Cardiac septum (tissue), 1 donor: ENCODE results near the gene CHI3L2. TPM values are rescaled to one million over a fixed set of nuclear protein-coding genes. Genes with fewer than 3 reads are reported as not detected.

Source experiments
- DNase-seq: peaks from one replicate; pipeline ENCODE4 v3.0.0-alpha.2; 2020; ENCODE audit warnings: low spot score
- intact Hi-C: fragments of 100-400 bp; cut with DNase I; formaldehyde crosslinking; loops from one replicate; pipeline ENCODE4 v1.14.0; 2022
- total RNA-seq: library from RNA; stranded (reverse); fragmentation: NEBNext Ultra II Directional; extraction: Animal tissue kit (Norgen Biotek cat#: 25700); gene quantifications from one replicate; pipeline ENCODE4 v1.2.1, GENCODE V29; 2021
- donor health status: DM: no; HTN: no; CAD: no.

The CHI3L2 gene
- total RNA-seq, 1 donor from 2014 or later: 0.57 TPM

DNA sequence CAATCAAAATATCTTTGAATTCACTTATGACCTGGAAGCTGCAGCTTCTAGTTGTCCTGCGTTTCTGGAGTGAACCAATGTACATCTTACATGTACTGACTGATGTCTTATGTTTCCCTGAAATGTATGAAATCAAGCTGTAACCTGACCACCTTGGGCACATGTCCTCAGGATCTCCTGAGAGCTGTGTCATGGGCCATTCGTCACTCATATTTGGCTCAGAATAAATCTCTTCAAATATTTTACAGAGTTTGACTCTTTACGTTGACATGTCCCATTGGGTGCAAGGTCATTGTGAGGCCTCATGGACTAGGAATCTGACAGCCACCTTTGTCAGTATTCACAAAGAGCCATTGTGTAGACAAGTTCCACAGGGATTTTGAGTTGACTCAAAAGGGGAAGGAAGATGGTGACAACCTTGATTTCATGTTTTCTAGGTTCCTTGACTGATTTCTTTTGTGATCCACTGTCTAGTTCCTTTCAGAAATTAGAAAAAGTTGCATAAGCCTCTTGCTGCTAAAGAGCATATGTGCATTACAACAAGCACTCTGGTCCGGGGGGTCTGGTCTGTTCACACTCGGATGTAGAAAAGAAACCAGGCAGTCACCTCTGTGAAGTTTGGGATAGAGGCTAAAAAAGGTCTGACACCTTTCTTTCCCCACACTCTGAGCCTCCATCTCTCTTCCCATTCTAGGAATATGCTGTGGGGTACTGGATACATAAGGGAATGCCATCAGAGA, 10.7 kb downstream of the CHI3L2 start:
- intact Hi-C loops: no loop called here
- DNase-seq: no peak

- intact Hi-C loops: no loop called here
- DNase-seq: no peak
Measured at GRCh38 chr1:111241797-111242196, 14.3 kb downstream of the CHI3L2 start.

- intact Hi-C loops: no loop called here
- DNase-seq: no peak
Measured at GRCh38 chr1:111242805-111243523, 15.5 kb downstream of the CHI3L2 start.

DNA sequence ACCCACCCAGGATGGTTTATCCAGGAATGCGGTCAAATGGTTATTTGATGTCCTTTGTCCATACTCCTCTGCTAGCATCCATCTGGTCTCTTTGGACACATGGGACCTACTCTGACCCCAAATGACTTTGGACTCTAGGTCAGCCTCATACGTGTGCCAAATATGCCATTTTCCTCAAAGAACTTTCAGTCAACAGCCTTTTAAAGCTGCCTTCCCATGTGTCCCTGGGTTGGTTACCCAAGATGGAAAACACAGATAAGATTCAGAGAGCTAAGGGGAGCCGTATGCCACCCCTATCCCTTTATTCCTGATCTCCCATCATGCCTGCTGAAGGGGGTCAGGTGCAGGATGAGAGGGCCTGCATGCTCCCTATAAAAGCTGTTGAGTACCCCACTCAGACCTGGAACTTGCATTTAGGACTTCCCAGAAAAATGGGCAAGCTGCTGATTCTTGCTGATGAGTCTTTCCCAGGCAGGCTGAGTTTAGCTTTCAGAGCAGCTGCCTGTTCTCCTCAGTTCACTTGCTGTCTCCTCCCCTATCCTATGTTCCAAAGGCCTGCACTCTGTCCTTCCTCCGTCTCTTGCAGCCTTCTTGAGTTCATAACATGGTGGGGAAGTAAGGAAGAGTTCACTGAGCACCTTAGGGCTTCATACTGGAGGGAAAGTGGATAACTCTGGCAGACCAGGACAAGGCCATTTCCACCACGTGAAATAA, 19.8 kb downstream of the CHI3L2 start:
- no peak for DNase-seq
- intact Hi-C loops: no loop called here

DNA sequence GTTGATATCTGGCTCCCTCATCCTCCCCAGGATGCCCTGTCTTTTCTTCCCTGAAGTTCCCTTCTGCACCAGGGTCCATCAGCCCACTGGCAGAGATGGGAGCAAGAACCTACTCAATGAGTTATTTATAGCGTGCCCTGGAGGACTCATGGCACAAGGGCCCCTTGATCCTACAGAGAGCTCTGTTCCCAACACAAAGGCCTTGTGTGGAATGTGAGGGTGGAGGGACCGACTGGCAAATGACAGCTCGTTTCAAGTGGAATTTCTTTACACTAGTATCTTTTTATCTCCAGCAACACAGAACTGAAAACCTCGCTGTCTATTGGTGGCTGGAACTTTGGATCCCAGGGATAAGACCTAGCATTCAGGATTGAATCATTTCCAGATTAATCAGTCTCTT, 22.4 kb downstream of the CHI3L2 start:
- intact Hi-C loops: no loop called here
- no peak for DNase-seq

DNA sequence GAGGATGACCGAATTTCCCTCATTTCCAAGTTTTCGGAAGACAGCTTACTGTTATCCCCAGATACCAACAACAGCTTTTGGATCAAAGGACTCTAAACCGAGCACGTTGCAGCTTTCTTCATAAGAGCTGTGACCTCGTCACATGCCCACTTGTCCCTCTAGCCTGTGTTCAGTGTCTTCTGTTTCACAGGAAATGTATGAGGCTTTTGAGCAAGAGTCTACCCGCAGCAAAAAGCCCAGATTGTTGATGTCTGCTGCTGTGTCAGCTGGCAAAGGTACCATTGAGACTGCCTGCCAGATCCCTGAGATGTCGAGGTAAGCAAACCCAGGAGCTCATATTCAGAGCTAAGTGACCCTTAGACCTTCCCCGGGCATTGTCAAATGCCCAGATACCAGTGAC, 24.1 kb downstream of the CHI3L2 start:
- no peak for DNase-seq
- intact Hi-C loops: no loop called here

GRCh38 chr1:111252786-111253185, 25.3 kb downstream of the CHI3L2 start:
- intact Hi-C loops: no loop called here
- no peak for DNase-seq

DNA sequence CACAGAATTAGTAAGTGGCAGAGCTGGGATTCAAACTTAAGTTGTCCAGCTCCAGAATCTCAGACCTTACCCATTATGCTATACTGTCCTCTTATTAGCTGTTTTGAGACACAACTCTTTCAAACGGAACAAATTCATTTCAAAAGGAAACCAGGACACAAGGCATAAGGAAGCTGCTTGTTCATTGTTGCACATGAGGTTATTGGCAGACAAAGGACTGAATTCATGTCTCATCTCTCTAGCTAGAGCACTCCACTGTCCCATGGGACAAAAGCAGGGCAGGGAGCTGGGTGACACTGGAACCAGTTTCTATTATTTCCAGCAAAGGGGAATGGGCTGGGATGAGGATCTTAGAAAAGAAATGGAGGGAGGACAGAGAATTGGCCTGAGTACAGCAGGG, 26.4 kb downstream of the CHI3L2 start:
- intact Hi-C loops: no loop called here
- no peak for DNase-seq

DNA sequence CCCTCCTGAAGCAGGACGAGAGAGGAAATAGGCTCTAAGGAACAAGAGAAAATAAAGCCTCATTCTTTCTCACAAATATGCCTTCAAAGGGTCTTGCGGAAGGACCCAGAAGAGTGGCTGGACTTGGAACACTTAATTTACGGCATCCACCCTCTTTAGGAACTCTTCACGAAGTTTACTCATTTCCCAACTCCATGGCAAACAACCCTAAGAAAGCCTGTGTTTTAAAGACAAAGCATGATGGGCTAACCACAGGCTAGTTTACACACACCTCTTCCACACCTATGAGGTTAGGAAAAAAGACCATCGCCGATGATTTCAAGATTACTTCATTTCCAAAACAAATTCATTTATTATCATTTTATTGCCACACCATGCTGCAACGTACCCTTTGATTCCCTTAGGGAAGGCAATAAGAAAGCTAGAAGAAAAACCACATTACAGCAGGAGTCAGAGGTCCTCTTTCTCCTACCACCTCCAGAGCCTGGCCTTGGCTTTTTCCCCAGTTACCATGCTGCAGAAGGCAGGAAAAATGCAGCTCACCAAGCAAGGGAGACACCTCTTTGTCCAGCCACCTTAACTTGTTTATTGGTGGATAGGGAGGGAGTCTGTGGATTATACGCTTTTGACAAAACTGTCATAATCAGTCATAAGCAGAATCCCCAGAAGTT, 29.6 kb downstream of the CHI3L2 start:
- intact Hi-C loops: no loop called here
- no peak for DNase-seq

DNA sequence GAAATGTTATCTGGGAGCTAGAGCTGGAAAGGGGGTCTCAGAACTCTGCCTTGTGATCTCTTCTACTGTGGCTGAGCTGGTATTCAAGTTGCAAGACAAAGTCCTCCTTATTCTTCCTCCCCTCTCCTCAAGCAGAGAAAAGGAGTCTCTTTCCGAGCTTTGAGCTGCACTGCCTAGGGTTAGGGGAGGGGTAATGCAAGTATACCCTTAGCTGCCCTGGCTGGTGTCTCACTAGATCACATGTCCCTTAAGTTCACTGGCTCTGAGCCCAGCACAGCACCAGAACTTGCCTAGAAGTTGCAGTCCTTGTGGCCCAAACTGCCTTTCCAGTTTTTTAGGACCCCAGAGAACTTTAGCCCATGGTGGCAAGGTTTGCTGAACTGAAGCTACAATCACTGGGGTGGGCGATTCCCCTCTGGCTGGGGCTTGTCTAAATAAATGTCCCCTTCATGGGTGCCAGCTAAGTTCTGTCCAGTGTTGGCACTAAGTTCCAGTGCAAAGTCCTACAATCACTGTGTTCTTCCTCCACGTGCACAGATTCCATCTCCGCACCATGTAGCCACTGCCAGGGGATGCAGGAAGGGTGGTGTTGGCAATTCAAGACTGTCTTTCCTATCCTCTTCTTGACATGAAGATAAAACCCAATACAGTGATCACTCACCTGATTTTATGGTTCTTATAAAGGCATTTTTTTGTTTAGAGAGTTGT, 40.4 kb downstream of the CHI3L2 start:
- DNase-seq: no peak
- intact Hi-C loops: no loop called here

DNA sequence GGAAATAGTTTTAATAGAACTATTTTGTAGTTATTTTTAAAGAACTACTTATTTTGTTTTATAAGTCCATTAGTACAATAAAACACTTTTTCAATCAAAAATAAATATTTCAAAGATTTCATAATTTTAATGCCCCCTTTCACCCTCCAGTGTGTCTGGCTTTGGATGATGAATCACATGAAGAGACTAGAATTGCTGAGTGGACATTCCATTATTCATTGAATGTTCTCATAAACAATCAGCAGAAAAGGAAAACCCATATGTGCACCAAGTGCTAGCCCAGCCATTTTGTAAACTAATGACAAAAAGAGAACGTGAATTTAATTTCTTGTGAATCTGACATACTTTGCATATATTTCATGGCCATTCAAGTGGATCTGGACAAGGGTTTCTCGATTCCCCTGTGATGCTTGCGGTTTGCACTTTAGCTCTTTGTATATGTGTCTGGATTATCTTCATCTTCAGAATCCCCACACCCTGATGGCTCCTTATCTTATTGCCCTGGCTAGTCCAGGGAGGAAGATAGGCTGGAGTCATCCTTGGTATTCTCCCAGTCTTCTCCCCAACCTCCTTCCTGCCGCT, 42.4 kb downstream of the CHI3L2 start:
- DNase-seq: no peak
- intact Hi-C loops: no loop called here

- no peak for DNase-seq
- intact Hi-C loops: no loop called here
Measured at GRCh38 chr1:111270771-111271463, 43.4 kb downstream of the CHI3L2 start.

GRCh38 chr1:111271464-111271801, 43.9 kb downstream of the CHI3L2 start:
- intact Hi-C loops: no loop called here
- DNase-seq: no peak

DNA sequence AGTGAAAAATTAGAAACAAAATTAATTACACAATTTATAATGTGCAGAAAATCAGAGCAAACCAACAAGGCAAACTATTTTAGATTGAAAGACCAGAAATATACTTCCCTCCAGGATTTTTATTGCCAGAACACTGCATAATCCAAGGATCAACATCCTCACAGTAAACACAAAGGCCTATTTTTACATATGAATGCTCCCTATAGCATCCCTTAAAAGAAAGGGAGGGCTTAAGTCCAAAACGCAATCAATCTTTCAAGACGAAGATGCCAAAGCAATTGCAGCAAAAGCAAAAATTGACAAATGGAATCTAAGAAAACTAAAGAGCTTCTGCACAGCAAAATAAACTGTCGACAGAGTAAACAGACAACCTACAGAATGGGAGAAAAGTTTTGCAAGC, 44.6 kb downstream of the CHI3L2 start:
- no peak for DNase-seq
- intact Hi-C loops: no loop called here

GRCh38 chr1:111274653-111275052, 47.1 kb downstream of the CHI3L2 start:
- no peak for DNase-seq
- intact Hi-C loops: no loop called here

GRCh38 chr1:111275079-111275478, 47.6 kb downstream of the CHI3L2 start:
- DNase-seq: peak; percentile 79
- intact Hi-C loops: no loop called here

GRCh38 chr1:111275780-111276433, 48.4 kb downstream of the CHI3L2 start:
- no peak for DNase-seq
- intact Hi-C loops: no loop called here

DNA sequence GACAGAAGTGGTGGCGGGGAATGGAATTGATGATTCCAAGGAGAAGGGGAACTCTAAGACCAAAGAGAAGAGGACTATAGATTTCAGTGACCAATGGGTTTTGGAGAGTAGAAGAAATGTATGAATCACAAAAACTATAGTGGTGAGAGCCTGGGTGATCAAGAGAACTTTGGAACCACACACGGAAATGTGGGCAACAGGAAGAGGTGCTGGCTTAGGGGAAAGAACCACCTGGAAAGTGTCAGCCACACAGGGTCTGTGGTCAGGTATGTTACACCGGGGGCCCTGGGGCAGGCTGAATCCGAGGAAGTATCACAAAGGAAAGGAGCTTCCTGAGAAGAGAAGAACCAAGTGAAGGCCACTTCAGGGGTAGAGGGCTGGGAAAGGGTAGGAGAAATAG, 51.6 kb downstream of the CHI3L2 start:
- intact Hi-C loops: no loop called here
- DNase-seq: no peak
